Activated T-helper 1 cell treated with anti-CD3 and anti-CD28 coated beads, Interleukin-12 subunit alpha, Interleukin-12 subunit beta, Interleukin-2, Interleukin-4 antibody, amounts not matched to agents 30 ng/mL and 10 ng/mL and 1 ng/mL, durations not matched to agents 14 hours and 24 hours and 36 hours (primary cell): ENCODE results near the gene EEF2K. TPM values are rescaled to one million over a fixed set of nuclear protein-coding genes. Genes with fewer than 3 reads are reported as not detected.
"Not testable (repeated sequence)": the region's sequence is repeated elsewhere in the genome, so short reads cannot be mapped to it uniquely, and the experiment has no call there.

Source experiments
- DNase-seq: peaks from one replicate; pipeline ENCODE4 v3.0.0; 2021; ENCODE audit warnings: low spot score
- H3K27ac Mint-ChIP-seq: one replicate; pipeline ENCODE4 v1.8.0; 2021; ENCODE audit warnings: mild to moderate bottlenecking, mixed read lengths
- H3K27me3 Mint-ChIP-seq: one replicate; pipeline ENCODE4 v1.8.0; 2022; ENCODE audit warnings: mild to moderate bottlenecking, moderate library complexity, mixed read lengths; ENCODE audit not compliant: insufficient read depth
- H3K36me3 Mint-ChIP-seq: one replicate; pipeline ENCODE4 v1.8.0; 2021; ENCODE audit warnings: low read depth, mixed read lengths
- H3K4me1 Mint-ChIP-seq: one replicate; pipeline ENCODE4 v1.8.0; 2021; ENCODE audit warnings: low read depth, mixed read lengths
- H3K4me3 Mint-ChIP-seq: one replicate; pipeline ENCODE4 v1.8.0; 2021; ENCODE audit warnings: mild to moderate bottlenecking, moderate library complexity, mixed read lengths
- H3K9me3 Mint-ChIP-seq: one replicate; pipeline ENCODE4 v1.8.0; 2021; ENCODE audit warnings: mixed read lengths
- intact Hi-C: fragments of 100-400 bp; cut with micrococcal nuclease; formaldehyde crosslinking; loops from one replicate; pipeline ENCODE4 v1.15.1; 2024
- total RNA-seq: library from RNA; stranded (reverse); gene quantifications from 2 replicates; pipeline ENCODE4 v1.2.3, GENCODE V29; 2022

Gene EEF2K
- total RNA-seq, 1 donor from 2014 or later: 28.3 TPM

DNA sequence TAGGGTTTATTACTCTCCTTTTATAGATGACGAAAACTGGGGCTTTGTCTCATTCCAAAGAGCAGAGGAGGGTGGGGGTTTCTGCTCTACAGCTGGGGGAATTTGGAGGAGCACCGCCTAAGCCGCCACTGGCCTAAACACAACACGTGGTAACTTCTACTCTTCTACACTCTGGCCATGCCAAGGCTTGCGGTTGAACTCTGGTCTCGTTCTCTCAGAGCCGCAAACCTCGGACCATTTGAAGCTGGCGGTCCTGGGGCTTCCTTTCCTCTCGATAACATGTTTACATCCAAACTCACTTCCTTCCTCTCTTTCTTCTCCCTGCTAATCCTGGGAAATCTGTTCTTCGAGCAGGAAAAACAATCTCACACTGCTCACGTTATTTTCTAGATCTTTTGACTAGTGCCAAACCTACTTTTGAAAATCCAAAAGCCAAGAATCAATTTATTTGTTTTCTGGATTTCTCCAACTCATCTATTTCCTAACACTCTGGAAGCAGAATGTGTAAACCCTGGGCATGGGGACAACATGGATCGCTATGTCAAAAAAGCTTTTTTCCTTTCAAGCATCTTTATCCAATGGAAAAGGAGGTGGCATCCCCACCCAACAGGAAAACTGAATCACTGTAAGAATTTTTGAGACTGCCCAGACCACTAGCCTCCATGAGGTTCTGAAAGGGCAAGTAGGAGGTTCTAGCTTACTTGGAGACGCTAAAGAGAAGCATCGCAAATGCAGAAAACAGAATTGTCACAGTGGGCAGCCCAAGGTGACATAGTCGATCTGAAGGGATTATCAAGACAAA, 13.6 kb upstream of the EEF2K start:
- Mint-ChIP-seq H3K36me3 (peaks cover 7% of the 10 kb centered on the region), H3K27ac (peak overlapping the region; percentile 99), H3K27me3 (peaks cover 4% of the 10 kb centered on the region), H3K4me3 (peak overlapping the region; percentile 88), H3K9me3 (no peaks in the 10 kb centered on the region), H3K4me1 (peaks cover 71% of the 10 kb centered on the region)
- peak; percentile 85 for DNase-seq
- intact Hi-C loops: loop anchor here (1.0 to 10.0 kb wide), 2 partner anchors 182 to 548 kb away; partner anchors contain the start of gene CDR2

DNA sequence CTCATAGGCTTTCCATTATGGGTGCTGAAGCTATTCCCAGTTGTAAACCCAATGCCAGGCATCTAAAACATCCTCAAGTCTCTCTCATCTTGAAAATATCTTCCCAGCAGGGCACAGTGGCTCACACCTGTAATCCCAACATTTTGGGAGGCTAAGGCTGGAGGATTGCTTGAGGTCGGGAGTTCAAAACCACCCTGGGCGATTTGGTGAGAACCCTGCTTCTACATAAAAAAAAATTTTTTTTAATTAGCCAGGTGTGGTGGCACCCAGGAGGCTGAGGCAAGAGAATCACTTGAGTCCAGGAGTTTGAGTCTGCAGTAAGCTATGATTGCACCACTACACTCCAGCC, 13.0 kb upstream of the EEF2K start:
- intact Hi-C loops: loop anchor here (10.0 kb wide), 1 partner anchor 548 kb away; no protein-coding TSS in a partner anchor
- H3K4me3 Mint-ChIP-seq: peak overlapping the region; percentile 88
- H3K27ac Mint-ChIP-seq: peak overlapping the region; percentile 99
- DNase-seq: no peak
- H3K9me3 Mint-ChIP-seq: no peaks in the 10 kb centered on the region
- H3K4me1 Mint-ChIP-seq: peaks cover 73% of the 10 kb centered on the region
- peaks cover 6% of the 10 kb centered on the region for H3K36me3 Mint-ChIP-seq
- H3K27me3 Mint-ChIP-seq: peaks cover 4% of the 10 kb centered on the region

DNA sequence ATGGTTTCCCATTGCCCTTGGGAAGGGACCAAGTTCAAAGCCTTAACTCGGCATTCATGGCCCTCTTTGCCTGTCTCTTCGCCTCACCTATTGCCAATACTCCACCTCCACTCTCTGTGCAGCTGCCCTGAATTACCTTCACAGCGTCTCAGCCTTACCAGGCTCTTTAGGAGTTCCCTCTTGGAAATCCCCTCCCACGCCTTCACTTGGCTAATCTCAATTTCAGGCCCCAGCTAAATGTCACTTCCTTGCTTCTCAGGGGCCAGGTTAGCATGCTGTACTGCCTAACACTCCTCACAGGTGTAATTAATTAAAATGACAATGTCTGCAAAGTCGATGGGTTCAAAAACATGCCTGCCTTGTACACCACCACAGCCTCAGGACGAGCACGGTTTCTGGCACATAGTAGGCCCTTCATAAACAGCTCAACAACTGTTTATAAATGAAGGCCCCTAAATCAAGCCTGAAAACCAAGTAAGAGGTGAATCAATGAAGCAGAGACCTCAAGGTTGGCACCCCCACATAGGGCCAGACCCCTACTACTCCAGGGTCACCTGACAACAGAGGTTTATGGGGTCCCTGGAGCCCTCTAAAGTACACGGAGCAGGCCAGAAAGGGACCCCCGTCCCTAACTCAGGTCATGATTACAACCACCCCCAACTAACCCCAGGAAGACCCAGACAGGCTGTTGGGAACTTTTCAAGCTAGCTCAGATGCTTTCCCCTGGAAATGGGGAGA, 11.2 kb upstream of the EEF2K start:
- peaks cover 69% of the 10 kb centered on the region for H3K4me1 Mint-ChIP-seq
- peaks cover 3% of the 10 kb centered on the region for H3K27me3 Mint-ChIP-seq
- intact Hi-C loops: loop anchor here (1.0 to 10.0 kb wide), 4 partner anchors 11 to 550 kb away; partner anchors contain the start of genes EEF2K and POLR3E
- H3K36me3 Mint-ChIP-seq: peaks cover 5% of the 10 kb centered on the region
- peak overlapping the region; percentile 95 for H3K27ac Mint-ChIP-seq
- H3K4me3 Mint-ChIP-seq: peak overlapping the region; percentile 83
- H3K9me3 Mint-ChIP-seq: no peaks in the 10 kb centered on the region
- peak; percentile 19 for DNase-seq

DNA sequence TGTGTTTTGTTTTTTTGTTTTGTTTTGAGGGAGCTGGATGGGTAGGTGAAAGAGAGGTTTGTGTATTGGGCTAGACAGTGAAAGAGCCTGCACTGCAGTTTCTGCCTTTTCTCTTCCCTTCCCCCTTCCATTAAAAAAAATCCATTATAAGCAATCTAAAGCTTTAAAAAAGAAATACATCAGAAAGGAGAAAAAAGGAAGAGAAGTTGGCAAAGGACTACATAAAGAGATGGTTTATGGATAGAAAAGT, 10.7 kb upstream of the EEF2K start:
- Mint-ChIP-seq H3K27ac (peak overlapping the region; percentile 95), H3K4me1 (peaks cover 68% of the 10 kb centered on the region)

DNA sequence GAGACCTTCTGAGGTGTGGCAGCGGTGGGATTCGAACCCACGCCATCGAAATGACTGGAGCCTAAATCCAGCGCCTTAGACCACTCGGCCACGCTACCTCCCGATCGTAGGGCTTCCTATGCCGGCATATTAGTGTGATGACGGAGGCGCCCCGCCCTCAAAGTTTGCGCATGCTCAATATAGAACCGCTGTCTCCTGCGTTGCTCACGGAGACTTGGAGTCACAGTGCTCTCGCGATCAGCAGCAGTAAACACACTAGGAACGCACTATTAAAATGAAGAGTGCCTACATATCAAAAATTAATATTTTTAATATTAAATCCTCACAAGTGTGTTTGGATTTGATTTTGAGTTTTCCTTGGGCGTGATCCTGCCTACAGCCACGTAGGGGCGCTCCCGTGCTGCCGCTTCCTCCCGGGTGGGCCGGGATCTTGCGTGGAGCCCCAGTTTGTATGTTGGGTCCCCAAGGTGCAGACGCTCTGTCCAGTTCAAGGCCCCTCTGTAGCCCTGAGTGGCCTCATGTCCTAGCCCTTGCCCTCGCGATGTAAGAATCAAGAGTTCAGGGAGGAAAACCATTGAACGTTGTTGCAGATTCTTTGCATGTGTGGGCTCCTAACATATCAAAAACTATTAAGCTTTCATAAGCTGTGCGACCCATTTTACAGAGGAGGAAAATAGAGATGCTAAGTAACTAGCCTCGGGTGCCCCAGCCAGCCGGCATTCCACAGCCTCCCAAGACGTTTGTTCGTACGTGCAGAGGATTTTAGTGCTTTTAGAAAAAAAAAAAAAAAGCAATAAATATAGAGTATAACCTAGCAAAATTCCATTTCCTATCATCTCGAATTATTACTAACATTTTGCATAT, 10.2 kb upstream of the EEF2K start:
- peak; percentile 91 for DNase-seq
- Mint-ChIP-seq H3K36me3 (peaks cover 5% of the 10 kb centered on the region), H3K9me3 (no peaks in the 10 kb centered on the region), H3K4me1 (peaks cover 68% of the 10 kb centered on the region), H3K4me3 (peak overlapping the region; percentile 83), H3K27me3 (peaks cover 2% of the 10 kb centered on the region), H3K27ac (peak overlapping the region; percentile 95)
- intact Hi-C loops: loop anchor here (1.0 to 10.0 kb wide), 4 partner anchors 10 to 551 kb away; partner anchors contain the start of genes EEF2K and POLR3E

More for the DNA sequence above, 10.7 kb upstream of the EEF2K start:
- Mint-ChIP-seq H3K9me3 (no peaks in the 10 kb centered on the region), H3K36me3 (peaks cover 5% of the 10 kb centered on the region), H3K27me3 (peaks cover 2% of the 10 kb centered on the region), H3K4me3 (peak overlapping the region; percentile 83)
- intact Hi-C loops: loop anchor here (1.0 to 10.0 kb wide), 4 partner anchors 11 to 551 kb away; partner anchors contain the start of genes EEF2K and POLR3E
- no peak for DNase-seq

DNA sequence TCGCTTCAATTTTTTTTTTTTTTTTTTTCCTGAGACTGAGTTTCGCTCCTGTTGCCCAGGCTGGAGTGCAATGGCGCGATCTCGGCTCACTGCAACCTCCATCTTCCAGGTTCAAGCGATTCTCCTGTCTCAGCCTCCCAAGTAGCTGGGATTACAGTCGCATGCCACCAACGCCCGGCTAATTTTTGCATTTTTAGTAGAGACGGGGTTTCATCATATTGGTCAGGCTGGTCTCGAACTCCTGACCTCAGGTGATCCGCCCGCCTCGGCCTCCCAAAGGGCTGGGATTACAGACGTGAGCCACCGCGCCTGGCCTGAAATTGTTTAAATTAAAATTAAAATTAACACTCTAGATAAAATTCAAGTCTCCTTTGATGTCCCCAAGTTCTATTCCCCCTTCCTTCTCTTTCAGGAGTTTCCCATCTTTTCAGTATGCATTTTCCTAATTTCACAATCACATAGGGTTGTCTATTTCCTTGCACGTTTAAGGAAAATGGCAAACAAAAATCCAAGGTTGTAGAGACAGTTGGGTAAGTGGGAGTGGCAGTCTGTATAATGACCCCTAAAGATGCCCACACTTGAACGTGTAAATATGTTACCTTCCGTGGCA, 9.4 kb upstream of the EEF2K start:
- H3K27me3 Mint-ChIP-seq, H3K36me3 Mint-ChIP-seq, H3K9me3 Mint-ChIP-seq, DNase-seq: not testable (repeated sequence)
- Mint-ChIP-seq H3K4me3 (peak overlapping the region; percentile 83), H3K27ac (peak overlapping the region; percentile 46), H3K4me1 (peaks cover 64% of the 10 kb centered on the region)
- intact Hi-C loops: loop anchor here (10.0 kb wide), 1 partner anchor 552 kb away; no protein-coding TSS in a partner anchor

DNA sequence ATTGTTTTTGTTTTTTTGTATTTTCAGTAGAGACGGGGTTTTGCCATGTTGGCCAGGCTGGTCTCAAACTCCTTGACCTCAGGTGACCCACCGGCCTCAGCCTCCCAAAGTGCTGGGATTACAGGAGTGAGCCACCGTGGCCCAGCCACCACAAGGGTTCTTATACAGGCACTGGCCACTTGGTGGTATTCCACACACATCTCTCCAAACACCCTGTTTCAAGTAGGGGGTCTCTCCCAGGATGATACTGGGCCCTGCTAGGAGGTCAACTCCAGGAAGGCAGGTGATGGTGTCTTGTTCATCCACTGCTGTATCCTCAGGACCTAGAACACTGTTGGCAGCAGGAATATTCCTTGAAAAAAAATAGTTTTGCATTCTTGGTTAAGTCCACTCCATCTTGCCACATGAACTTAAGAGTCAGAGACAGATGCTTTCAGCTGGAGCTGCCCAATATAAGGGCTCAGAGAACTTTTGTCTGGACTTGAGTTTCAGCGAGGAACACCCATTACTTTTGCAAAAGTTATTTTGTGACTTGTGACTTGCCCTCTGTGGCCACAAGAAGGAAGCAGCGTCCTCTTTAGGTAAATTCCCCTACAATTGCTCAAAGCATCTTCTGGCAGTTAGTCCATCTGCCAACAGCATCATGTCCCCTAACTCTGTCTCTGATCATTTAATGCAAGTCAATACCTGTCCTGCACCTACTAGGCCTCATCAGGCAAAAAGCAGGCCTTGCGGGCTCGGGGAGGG, 7.4 kb upstream of the EEF2K start:
- Mint-ChIP-seq H3K27me3 (peaks cover 2% of the 10 kb centered on the region), H3K4me3 (no peak overlapping the region), H3K27ac (no peak overlapping the region), H3K9me3 (no peaks in the 10 kb centered on the region), H3K36me3 (peaks cover 5% of the 10 kb centered on the region), H3K4me1 (peaks cover 44% of the 10 kb centered on the region)
- intact Hi-C loops: loop anchor here (10.0 kb wide), 1 partner anchor 554 kb away; no protein-coding TSS in a partner anchor
- no peak for DNase-seq

DNA sequence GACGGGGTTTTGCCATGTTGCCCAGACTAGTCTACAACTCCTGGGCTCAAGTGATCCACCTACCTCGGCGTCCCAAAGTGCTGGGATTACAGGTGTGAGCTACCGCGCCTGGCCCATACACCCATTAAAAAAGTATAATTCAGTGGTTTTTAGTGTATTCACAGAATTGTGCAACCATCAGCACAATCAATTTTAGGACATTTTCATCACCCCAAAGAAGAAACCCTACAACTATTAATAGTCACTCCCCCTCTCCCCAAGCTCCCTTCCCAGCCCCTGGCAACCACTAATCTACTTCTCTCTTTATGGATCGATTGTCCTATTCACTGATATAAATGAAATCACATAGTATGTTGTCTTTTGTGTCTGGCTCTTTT, 3.8 kb upstream of the EEF2K start:
- intact Hi-C loops: no loop called here
- DNase-seq: no peak
- peaks cover 1% of the 10 kb centered on the region for H3K36me3 Mint-ChIP-seq
- no peak overlapping the region for H3K4me3 Mint-ChIP-seq
- H3K4me1 Mint-ChIP-seq: peaks cover 26% of the 10 kb centered on the region
- no peaks in the 10 kb centered on the region for H3K9me3 Mint-ChIP-seq
- H3K27ac Mint-ChIP-seq: no peak overlapping the region
- H3K27me3 Mint-ChIP-seq: no peaks in the 10 kb centered on the region

DNA sequence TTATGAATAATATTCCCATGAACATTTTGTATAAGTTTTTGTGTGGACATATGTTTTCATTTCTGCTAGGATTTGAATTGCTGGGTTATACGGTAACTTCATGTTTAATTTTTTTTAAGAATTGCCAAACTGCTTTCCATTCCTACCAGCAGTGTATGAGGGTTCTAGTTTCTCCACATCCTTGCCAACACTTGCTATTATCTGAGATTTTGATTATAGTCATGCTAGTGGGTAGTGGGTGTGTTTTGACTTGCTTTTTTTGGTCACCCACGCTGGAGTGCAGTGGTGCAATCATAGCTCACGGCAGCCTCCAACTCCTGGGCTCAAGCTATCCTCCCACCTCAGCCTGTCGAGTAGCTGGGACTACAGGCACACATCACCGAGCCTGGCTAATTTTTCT, 3.0 kb upstream of the EEF2K start:
- peaks cover 5% of the 10 kb centered on the region for H3K36me3 Mint-ChIP-seq
- no peaks in the 10 kb centered on the region for H3K9me3 Mint-ChIP-seq
- H3K27ac Mint-ChIP-seq: no peak overlapping the region
- H3K4me1 Mint-ChIP-seq: peaks cover 29% of the 10 kb centered on the region
- DNase-seq: no peak
- no peaks in the 10 kb centered on the region for H3K27me3 Mint-ChIP-seq
- H3K4me3 Mint-ChIP-seq: no peak overlapping the region
- intact Hi-C loops: no loop called here

DNA sequence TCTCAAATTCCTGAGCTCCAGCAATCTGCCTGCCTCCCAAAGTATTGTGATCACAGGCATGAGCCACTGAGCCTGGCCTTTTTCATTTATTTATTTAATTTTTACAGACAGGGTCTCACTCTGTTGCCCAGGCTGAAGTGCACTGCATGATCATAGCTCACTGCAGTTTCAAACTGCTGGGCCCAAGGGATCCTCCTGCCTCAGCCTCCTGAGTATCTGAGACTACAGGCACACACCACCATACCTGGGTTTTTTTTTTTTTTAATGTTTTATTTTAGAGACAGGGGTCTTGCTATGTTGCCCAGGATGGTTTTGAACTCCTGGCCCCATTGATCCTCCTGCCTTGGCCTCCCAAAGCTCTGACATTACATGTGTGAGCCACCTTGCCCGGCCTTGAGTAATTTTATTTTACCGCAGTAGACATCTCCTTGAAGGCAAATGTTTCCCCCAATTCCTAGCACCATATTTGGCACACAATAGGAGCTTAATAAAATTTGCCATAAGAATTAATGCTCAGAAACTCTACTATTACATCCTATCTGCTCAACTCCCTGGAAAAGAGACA, 1.9 kb upstream of the EEF2K start:
- no peak overlapping the region for H3K4me3 Mint-ChIP-seq
- peaks cover 19% of the 10 kb centered on the region for H3K4me1 Mint-ChIP-seq
- H3K9me3 Mint-ChIP-seq: no peaks in the 10 kb centered on the region
- intact Hi-C loops: no loop called here
- no peaks in the 10 kb centered on the region for H3K27me3 Mint-ChIP-seq
- H3K27ac Mint-ChIP-seq: no peak overlapping the region
- no peak for DNase-seq
- H3K36me3 Mint-ChIP-seq: peaks cover 5% of the 10 kb centered on the region

DNA sequence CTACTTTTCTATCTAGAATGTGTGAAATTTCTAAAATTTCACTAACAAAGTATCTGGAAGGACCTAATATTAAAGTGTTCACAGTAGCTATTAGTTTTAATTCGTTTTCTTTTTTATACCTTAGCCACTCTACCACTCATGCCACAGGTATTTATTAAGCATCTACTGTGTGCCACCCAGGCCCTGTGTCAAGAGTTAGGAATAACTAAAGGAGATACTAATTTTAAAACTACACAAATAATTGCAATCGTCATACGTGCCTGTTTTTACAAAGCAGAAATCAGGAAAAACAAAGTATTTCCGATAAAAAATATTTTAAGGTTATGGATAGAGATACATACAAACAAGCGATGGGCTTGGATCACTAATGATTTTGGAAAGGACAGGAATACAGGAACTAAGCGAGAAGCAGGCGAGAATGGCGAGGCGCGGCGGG, 483 bp upstream of the EEF2K start:
- peaks cover 11% of the 10 kb centered on the region for H3K36me3 Mint-ChIP-seq
- intact Hi-C loops: loop anchor here (1.0 to 2.0 kb wide), 6 partner anchors 10 to 169 kb away; partner anchors contain the start of genes CDR2 and POLR3E
- H3K9me3 Mint-ChIP-seq: no peaks in the 10 kb centered on the region
- peaks cover 24% of the 10 kb centered on the region for H3K4me1 Mint-ChIP-seq
- H3K27me3 Mint-ChIP-seq: no peaks in the 10 kb centered on the region
- no peak for DNase-seq
- H3K27ac Mint-ChIP-seq: peak overlapping the region; percentile 76
- H3K4me3 Mint-ChIP-seq: peak overlapping the region; percentile 91
